HG03039 (cell line): ENCODE data around the gene USH1G.
"Not testable (repeated sequence)": the region's sequence is repeated elsewhere in the genome, so short reads cannot be mapped to it uniquely, and the experiment has no call there.

ENCODE experiments used
- ATAC-seq: cut with Tn5 transposase; IDR thresholded peaks from one replicate; pipeline ENCODE4 v1.9.1; 2021; ENCODE audit warnings: mild to moderate bottlenecking, moderate library complexity; ENCODE audit not compliant: unreplicated experiment

USH1G gene

GRCh38 chr17:74922694-74923537 lies at the start of gene USH1G:
TSS of gene USH1G (minus strand) at chr17:74923255. CDS start at chr17:74923073, 182 bp downstream.
- no peak for ATAC-seq

GRCh38 chr17:74972107-74972972 lies 49.3 kb upstream of the USH1G start, which contains the start of gene HID1:
TSS of gene HID1 (minus strand) at chr17:74972759. CDS start at chr17:74972656, 103 bp downstream.
- ATAC-seq, result no peak

- ATAC-seq, result no peak
Measured at GRCh38 chr17:74971842-74972106, 48.7 kb upstream of the USH1G start.

DNA sequence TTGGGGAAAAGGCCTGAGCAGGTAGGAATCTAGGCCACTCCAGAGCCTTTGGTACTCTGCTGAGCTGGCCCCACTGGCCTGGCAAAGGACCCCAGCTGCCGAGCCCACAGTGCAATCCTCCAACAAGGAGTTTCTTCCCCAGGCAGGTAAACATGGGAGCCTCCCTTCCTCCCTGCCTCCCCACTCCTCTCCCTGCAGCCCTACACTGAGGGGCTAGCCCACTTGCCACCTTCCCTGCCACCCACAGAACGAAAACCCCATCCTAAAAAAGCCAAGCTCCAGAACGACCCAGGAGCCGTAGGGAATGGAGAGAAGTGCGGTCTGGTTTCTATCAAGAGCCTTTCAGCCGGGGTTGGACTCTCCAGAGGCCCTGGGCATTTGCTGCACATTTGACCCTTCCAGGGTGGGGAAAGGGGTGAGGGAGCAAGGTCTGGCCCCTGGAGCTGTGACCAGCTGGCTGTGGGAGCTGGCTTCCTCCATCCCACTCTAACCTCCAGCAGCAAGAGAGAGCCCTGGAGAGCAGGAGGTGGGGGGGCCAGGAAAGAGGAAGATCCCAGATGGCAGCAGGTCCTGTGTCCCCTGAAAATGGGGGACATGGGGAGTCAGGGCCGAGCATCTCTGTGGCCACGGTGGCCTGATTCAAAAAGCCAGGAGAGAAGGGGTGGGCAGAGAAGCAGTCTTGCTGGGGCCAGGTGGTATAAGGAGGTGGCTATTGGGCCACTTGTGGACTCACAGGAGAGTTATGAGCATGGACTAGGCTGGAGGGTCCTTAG lies 48.2 kb upstream of the USH1G start:
- no peak for ATAC-seq

DNA sequence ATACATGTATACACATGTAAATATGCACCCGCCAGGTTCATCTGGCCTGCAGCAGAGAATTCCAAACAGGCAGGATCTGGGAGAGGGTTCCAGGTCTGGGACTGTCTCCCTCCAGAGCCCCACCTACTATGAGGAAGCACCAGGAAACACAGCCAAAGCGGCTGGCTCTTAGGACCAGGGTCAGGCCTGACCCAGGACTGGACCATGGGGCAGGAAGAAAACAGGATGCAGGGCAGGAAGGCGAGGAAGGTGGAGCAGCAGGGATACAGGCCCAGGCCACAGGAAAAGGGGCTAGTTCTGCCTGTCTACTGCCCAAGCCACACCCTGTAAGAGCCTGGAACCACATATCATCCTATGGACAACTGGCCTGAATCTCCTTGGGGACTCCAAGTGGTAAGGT lies 47.3 kb upstream of the USH1G start:
- ATAC-seq, result no peak

GRCh38 chr17:74969501-74969900 lies 46.4 kb upstream of the USH1G start:
- not testable (repeated sequence) for ATAC-seq

- no peak for ATAC-seq
Measured at GRCh38 chr17:74968361-74968780, 45.3 kb upstream of the USH1G start.

DNA sequence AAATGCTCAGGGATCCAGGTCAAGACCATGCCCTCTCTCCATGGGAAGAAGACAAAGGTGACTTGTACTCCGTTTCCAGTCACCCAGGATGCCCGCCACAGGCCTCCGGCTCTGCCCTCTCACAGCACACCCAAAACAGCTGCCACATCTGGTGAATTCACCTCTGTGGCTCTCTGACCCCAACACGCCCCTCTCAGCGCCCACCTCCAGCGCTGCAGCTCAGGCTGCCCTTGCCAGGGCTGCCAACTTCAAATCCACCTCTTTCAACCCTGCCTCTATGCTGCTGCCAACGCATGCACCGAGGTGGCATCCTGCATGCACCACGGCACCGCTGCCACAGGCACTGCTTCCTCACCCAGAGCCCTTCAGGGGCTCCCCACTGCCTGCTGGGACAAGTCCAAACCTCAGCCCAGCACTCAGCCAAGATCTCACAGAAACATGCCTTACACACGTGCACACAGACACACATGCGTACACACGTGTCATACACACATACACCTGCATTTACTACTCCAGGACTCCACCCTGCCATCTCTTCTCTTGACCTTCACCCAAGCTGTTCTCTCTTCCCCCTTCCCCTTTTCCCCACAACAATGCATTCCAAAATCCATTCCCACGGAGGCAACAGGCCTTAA lies 42.0 kb upstream of the USH1G start:
- no peak for ATAC-seq

GRCh38 chr17:74964246-74964761 lies 41.2 kb upstream of the USH1G start:
- no peak for ATAC-seq

DNA sequence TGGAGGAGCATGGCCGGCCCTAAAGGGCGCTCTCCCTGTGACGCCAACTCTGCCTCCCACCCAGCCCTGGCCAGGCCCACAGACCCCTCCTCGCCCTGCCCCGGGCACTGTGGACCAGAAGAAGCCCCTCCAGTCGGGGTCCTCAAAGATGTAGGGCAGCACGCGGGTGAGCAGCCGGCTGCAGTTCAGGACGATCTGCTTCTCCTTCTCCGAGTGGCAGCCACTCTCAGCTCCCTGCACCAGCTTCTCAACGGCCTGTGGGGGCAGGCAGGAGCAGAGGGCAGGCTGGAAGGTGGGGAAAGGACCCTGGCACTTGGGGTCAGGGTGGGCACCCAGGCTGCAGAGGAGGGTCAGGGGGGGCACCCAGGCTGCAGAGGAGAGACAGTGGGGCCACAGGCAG lies 40.6 kb upstream of the USH1G start:
- no peak for ATAC-seq

GRCh38 chr17:74962622-74963394 lies 39.8 kb upstream of the USH1G start:
- ATAC-seq, result no peak

GRCh38 chr17:74961657-74962350 lies 38.7 kb upstream of the USH1G start:
- no peak for ATAC-seq

- ATAC-seq, result no peak
Measured at GRCh38 chr17:74960570-74961342, 37.7 kb upstream of the USH1G start.

DNA sequence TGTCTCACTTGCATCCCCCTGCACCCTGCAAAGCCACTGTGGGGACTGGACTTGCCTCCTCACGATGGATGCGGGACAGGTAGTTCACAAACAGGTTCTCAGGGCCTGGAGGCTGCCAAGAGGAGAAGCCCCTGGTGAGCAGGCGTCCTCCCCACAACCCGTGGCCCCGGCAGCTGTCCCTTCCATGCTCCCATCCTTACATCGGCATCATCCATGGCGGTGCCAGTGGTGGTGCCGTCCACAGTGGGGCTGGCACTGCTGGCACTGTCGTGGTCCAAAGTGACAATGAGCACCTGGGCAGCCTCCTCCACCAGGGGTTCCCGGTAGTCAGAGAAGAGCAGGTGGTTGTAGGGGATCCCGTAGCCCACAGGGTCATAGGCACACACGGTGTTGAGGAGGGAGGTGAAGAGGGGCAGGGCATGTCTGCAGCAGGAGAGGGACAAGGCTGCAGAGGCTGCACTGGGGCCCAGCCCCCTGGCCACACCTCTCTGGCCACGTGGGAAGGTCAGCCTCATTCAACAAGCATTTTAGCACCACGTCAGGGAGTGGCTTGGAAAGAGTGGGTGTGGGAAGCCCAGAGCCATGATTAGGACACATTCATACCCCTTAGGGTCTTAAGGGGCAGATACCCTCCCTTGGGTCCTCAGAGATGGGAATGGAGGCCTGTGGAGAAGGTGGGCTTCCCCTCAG lies 36.9 kb upstream of the USH1G start:
- ATAC-seq, result no peak

GRCh38 chr17:74957935-74958740 lies 35.1 kb upstream of the USH1G start:
- no peak for ATAC-seq

- no peak for ATAC-seq
Measured at GRCh38 chr17:74956093-74956492, 33.0 kb upstream of the USH1G start.
